K562 (cell line): ENCODE data around the gene EMC10. TPM values are rescaled to one million over a fixed set of nuclear protein-coding genes. Genes with fewer than 3 reads are reported as not detected.
A peak's percentile ranks its signal among the peaks of the same experiment; 100 is the strongest.

Experiments used
- ATAC-seq: fragments of 200-7000 bp; cut with Tn5 transposase; 3 replicates; pipeline ENCODE4 v1.9.1; 2020; ENCODE audit warnings: moderate library complexity
- BruUV-seq: library from RNA; stranded (reverse); fragments of 400-500 nt; replicated peaks from 2 replicates; lab custom pipeline; 2021; lab: Mats Ljungman, UMichigan
- CTCF ChIA-PET: fragments of 300-600 bp; formaldehyde crosslinking; extraction: SDS; loops from one replicate; lab custom pipeline; 2021; ENCODE audit warnings: low intra/inter-chr PET ratio; lab: Yijun Ruan, JAX
- POLR2A ChIA-PET: fragments of 300-600, 350-650 bp; sonication (Branson Sonifier 250); formaldehyde crosslinking; extraction: SDS; loops from one replicate; lab custom pipeline; 2021; ENCODE audit warnings: antibody characterized with exemption, inconsistent platforms; lab: Yijun Ruan, JAX
- DNase-seq, 4 experiments: peaks; one replicate each; pipeline versions ENCODE4 v3.0.0 to v3.0.0-alpha.2; 2011 to 2018; ENCODE audit warnings: low spot score in 3 of 4, mixed read lengths in 3 of 4; ENCODE audit errors: extremely low read depth in 1 of 4
- FAIRE-seq: peaks from 2 replicates; lab custom pipeline; 2011; peaks lifted over from hg19 to GRCh38; lab: Jason Lieb, UNC
- H2AFZ ChIP-seq: 2 replicates; pipeline ENCODE4 v1.6.0; 2011; ENCODE audit warnings: low read depth, low read length, control low read depth, inconsistent platforms
- H3K27ac ChIP-seq: fragments of 200-600 bp; 3 replicates; pipeline ENCODE4 v1.8.0; 2011; ENCODE audit warnings: low read depth, mild to moderate bottlenecking, control low read depth, inconsistent platforms, low read length, moderate library complexity, mixed read lengths; ENCODE audit errors: extremely low read depth
- H3K27me3 ChIP-seq, 2 experiments: fragments of 300-600 bp in 1 of 2; 2 replicates in 1 of 2; 3 replicates in 1 of 2; pipeline versions ENCODE4 v1.6.0 to v1.8.0; 2011; ENCODE audit warnings: inconsistent platforms in 2 of 2, low read length in 2 of 2, mild to moderate bottlenecking in 1 of 2, mixed read lengths in 1 of 2, moderate library complexity in 1 of 2; ENCODE audit not compliant: control insufficient read depth in 2 of 2, insufficient read depth in 2 of 2
- H3K36me3 ChIP-seq: fragments of 300-600 bp; 3 replicates; pipeline ENCODE4 v1.8.0; 2011; ENCODE audit warnings: mild to moderate bottlenecking, low read length, inconsistent platforms; ENCODE audit not compliant: control insufficient read depth, insufficient read depth
- H3K4me1 ChIP-seq, 2 experiments: fragments of 200-600 bp in 1 of 2; replicated peaks in 1 of 2; 2 replicates in 1 of 2; 3 replicates in 1 of 2; pipeline versions ENCODE4 v1.5.1 to v1.8.0; 2011; ENCODE audit warnings: inconsistent platforms in 2 of 2, low read length in 2 of 2, mild to moderate bottlenecking in 1 of 2, mixed read lengths in 1 of 2, moderate library complexity in 1 of 2; ENCODE audit not compliant: control insufficient read depth in 2 of 2, insufficient read depth in 2 of 2
- H3K4me2 ChIP-seq: 2 replicates; pipeline ENCODE4 v1.6.1; 2011; ENCODE audit warnings: low read length, control low read depth, inconsistent platforms, mixed read lengths; ENCODE audit not compliant: insufficient read depth
- H3K4me3 ChIP-seq: fragments of 200-600 bp; sonication (generic), shearing (Covaris generic); 2 replicates; pipeline ENCODE4 v1.5.1; 2016; ENCODE audit warnings: control low read depth, inconsistent platforms
- H3K79me2 ChIP-seq: fragments of 200-600 bp; 3 replicates; pipeline ENCODE4 v1.8.0; 2011; ENCODE audit warnings: low read length, inconsistent platforms; ENCODE audit not compliant: control insufficient read depth, insufficient read depth
- H3K9ac ChIP-seq, 2 experiments: 2 replicates each; pipeline versions ENCODE4 v1.6.0 to v1.6.1; 2011; ENCODE audit warnings: low read depth in 2 of 2, low read length in 2 of 2, control low read depth in 1 of 2, inconsistent platforms in 1 of 2, mild to moderate bottlenecking in 1 of 2, mixed read lengths in 1 of 2; ENCODE audit not compliant: insufficient read depth in 1 of 2
- H3K9me1 ChIP-seq: one replicate; pipeline ENCODE4 v1.6.0; 2011; ENCODE audit warnings: inconsistent platforms, mild to moderate bottlenecking, low read length, moderate library complexity; ENCODE audit not compliant: control insufficient read depth, insufficient read depth
- H3K9me3 ChIP-seq: replicated peaks from 2 replicates; pipeline ENCODE4 v1.5.1; 2011; ENCODE audit warnings: low read depth, low read length, inconsistent platforms; ENCODE audit not compliant: control insufficient read depth, insufficient read depth
- H4K20me1 ChIP-seq: replicated peaks from 2 replicates; pipeline ENCODE4 v1.6.1; 2011; ENCODE audit warnings: low read length, inconsistent platforms, mixed read lengths; ENCODE audit not compliant: control insufficient read depth, insufficient read depth
- STAG1 ChIP-seq: sonication (generic); formaldehyde crosslinking; IDR thresholded peaks from 2 replicates; pipeline ENCODE4 v1.5.0; 2020; ENCODE audit warnings: missing genetic modification reagents, borderline replicate concordance
- ZNF395 ChIP-seq: fragments of 200-800 bp; sonication (Bioruptor generic); IDR thresholded peaks from 2 replicates; pipeline ENCODE4 v1.6.1; 2017; ENCODE audit warnings: missing genetic modification characterization, missing compliant biosample characterization
- WGBS: fragments of 100-300 bp; shearing (Covaris generic); methylation state at CpG from one replicate; pipeline ENCODE4 v1.1.6; 2016; ENCODE audit warnings: low coverage, mixed read lengths; ENCODE audit not compliant: insufficient coverage; ENCODE audit errors: missing lambda C conversion rate; 5-methylcytosine and 5-hydroxymethylcytosine counted together
- in situ Hi-C: fragments of 300-500 bp; cut with MboI; formaldehyde crosslinking; loops from 4 replicates; pipeline ENCODE4 v1.15.0; 2018; ENCODE audit warnings: inconsistent platforms, mixed read lengths
- intact Hi-C: fragments of 100-400 bp; cut with micrococcal nuclease; formaldehyde crosslinking; loops from 2 replicates; pipeline ENCODE4 v1.14.2; 2022
- polyA plus RNA-seq, 8 experiments: library from polyadenylated mRNA; depleted of rRNA in 4 of 8; stranded (reverse) in 5 of 8; unstranded in 3 of 8; fragments of >200 nt; fragmentation: Nextera tagmentation in 2 of 8; fragmentation: Illumina TruSeq in 1 of 8; extraction: Ambion mirVana in 2 of 8; extraction: Trizol in 1 of 8; gene quantifications; 2 replicates each; pipeline versions ENCODE4 v1.2.1 to v1.2.3, GENCODE V29; 2011 to 2014; ENCODE audit warnings: inconsistent platforms in 1 of 8, missing spikeins in 1 of 8
- total RNA-seq, 7 experiments: library from RNA; depleted of rRNA in 6 of 7; stranded (reverse); fragments of >200 nt in 6 of 7; fragmentation: Illumina TruSeq in 2 of 7; extraction: Trizol in 2 of 7; gene quantifications; 2 replicates each; pipeline versions ENCODE4 v1.2.1 to v1.2.3, GENCODE V29; 2011 to 2021; ENCODE audit warnings: low replicate concordance in 1 of 7

Gene EMC10
- total and polyA plus RNA-seq, 9 of the 15 experiments (the other 6 are each of a cell fraction or from before 2014, with no cell fraction given), result 1.4 to 46.0 (median 13.1) TPM

GRCh38 chr19:50475736-50476223, 527 bp upstream of the EMC10 start:
- Histone ChIP-seq H3K36me3 (peaks cover 28% of the 10 kb centered on the region; the same call in 1 of the 3 replicates), H3K79me2 (peaks cover 25% of the 10 kb centered on the region), H3K27me3 (no peaks in the 10 kb centered on the region; a peak in 2 of 5 replicates), H2AFZ (no peak overlapping the region), H3K9ac (0 out of 4 replicates have a peak overlapping the region, but pooled peaks of 1 of the 2 experiments have one; percentile 29), H3K4me3 (0 out of 2 replicates have a peak overlapping the region, but pooled peaks have one; percentile 72), H3K27ac (no peak overlapping the region), H3K9me3 (no peaks in the 10 kb centered on the region; the same call in 1 of the 2 replicates), H3K4me1 (peaks cover 5 to 49% of the 10 kb centered on the region in 2 experiments; a peak in 4 of 5 replicates), H4K20me1 (peaks cover 7% of the 10 kb centered on the region; the same call in 1 of the 2 replicates), H3K4me2 (no peak overlapping the region; the same call in 1 of the 2 replicates), H3K9me1 (no peaks in the 10 kb centered on the region)
- no TSS peak for BruUV-seq
- ChIA-PET CTCF (no interaction called here), POLR2A (no interaction called here)
- TF ChIP-seq ZNF395 (CRISPR knock-in tag) (no peak), STAG1 (CRISPR knock-in tag) (0 out of 2 replicates have a peak, but pooled peaks have one; percentile 4)
- in situ Hi-C loops, result no loop called here
- ATAC-seq (no peak), DNase-seq (no peak), FAIRE-seq (no peak)
- WGBS, result 46% methylated on average over 20 of the region's 29 CpGs
- intact Hi-C loops, result loop anchor here (1.0 kb wide), 1 partner anchor 101 kb away; no protein-coding TSS in a partner anchor
